Measurements from ENCODE around the gene POC1B. TPM values are rescaled to one million over a fixed set of nuclear protein-coding genes. Genes with fewer than 3 reads are reported as not detected.

POC1B gene
- total and polyA plus RNA-seq, 4 donors = 5.0 to 28.2 (median 7.6) TPM

- peaks cover 0 to 2% (median 0%) of the 10 kb centered on the region in 4 donors for H3K4me1 ChIP-seq (ENCODE audit: control insufficient read depth in 4 of 4, insufficient read depth in 4 of 4, low read length in 3 of 4)
- no peaks in the 10 kb centered on the region for H3K36me3 ChIP-seq (ENCODE audit: control insufficient read depth in 4 of 4, insufficient read depth in 3 of 4, low read depth in 1 of 4, low read length in 3 of 4)
- H3K27ac ChIP-seq (ENCODE audit: low read depth in 1 of 2, low read length in 2 of 2) = no peak overlapping the region
- H3K4me3 ChIP-seq (ENCODE audit: low read depth in 1 of 3, low read length in 3 of 3) = no peak overlapping the region
- no peak for TF ChIP-seq ATF3 (IDR thresholded peaks at IDR 0.05)
- no peaks in the 10 kb centered on the region for H3K9me3 ChIP-seq (ENCODE audit: control insufficient read depth in 4 of 4, low read length in 3 of 4)
- DNase-seq (ENCODE audit: low spot score) = no peak
- 79% methylated on average over 1 of the region's 1 CpG for WGBS
- no peak overlapping the region for H3K9ac ChIP-seq (ENCODE audit: low read depth in 1 of 2, low read length in 2 of 2)
- no peaks in the 10 kb centered on the region for H3K27me3 ChIP-seq (ENCODE audit: control insufficient read depth in 4 of 4, insufficient read depth in 4 of 4, low read length in 3 of 4)
Measured at GRCh38 chr12:89575374-89575773, 49.5 kb upstream of the POC1B start.

- H3K9ac ChIP-seq (ENCODE audit: low read depth in 1 of 2, low read length in 2 of 2) = no peak overlapping the region
- no peak for TF ChIP-seq TAF1 (conservative IDR thresholded peaks at IDR 0.05)
- TF ChIP-seq HNF4A (conservative IDR thresholded peaks at IDR 0.05) = no peak
- TF ChIP-seq NR2F2 (IDR thresholded peaks at IDR 0.05) = peak; percentile 66
- no peak for TF ChIP-seq SP1 (IDR thresholded peaks at IDR 0.05)
- no peak for TF ChIP-seq GABPA (IDR thresholded peaks at IDR 0.05 in 1 of 2, conservative IDR thresholded peaks at IDR 0.05 in 1 of 2)
- TF ChIP-seq HNF4G (IDR thresholded peaks at IDR 0.05) = no peak
- no peak for DNase-seq (ENCODE audit: low spot score)
- no peak overlapping the region for H3K27ac ChIP-seq (ENCODE audit: low read depth in 1 of 2, low read length in 2 of 2)
- H3K27me3 ChIP-seq (ENCODE audit: control insufficient read depth in 4 of 4, insufficient read depth in 4 of 4, low read length in 3 of 4) = no peaks in the 10 kb centered on the region
- no peaks in the 10 kb centered on the region for H3K36me3 ChIP-seq (ENCODE audit: control insufficient read depth in 4 of 4, insufficient read depth in 3 of 4, low read depth in 1 of 4, low read length in 3 of 4)
- no peak overlapping the region for H3K4me3 ChIP-seq (ENCODE audit: low read depth in 1 of 3, low read length in 3 of 3)
- H3K4me1 ChIP-seq (ENCODE audit: control insufficient read depth in 4 of 4, insufficient read depth in 4 of 4, low read length in 3 of 4) = peaks cover 0 to 2% (median 0%) of the 10 kb centered on the region in 4 donors
- H3K9me3 ChIP-seq (ENCODE audit: control insufficient read depth in 4 of 4, low read length in 3 of 4) = no peaks in the 10 kb centered on the region
- 68% methylated on average over 2 of the region's 2 CpGs for WGBS
Measured at GRCh38 chr12:89574736-89575208, 48.9 kb upstream of the POC1B start.

- Histone ChIP-seq H3K27me3 (ENCODE audit: control insufficient read depth in 4 of 4, insufficient read depth in 4 of 4, low read length in 3 of 4) (no peaks in the 10 kb centered on the region), H3K36me3 (ENCODE audit: control insufficient read depth in 4 of 4, insufficient read depth in 3 of 4, low read depth in 1 of 4, low read length in 3 of 4) (no peaks in the 10 kb centered on the region), H3K4me3 (ENCODE audit: low read depth in 1 of 3, low read length in 3 of 3) (no peak overlapping the region), H3K9ac (ENCODE audit: low read depth in 1 of 2, low read length in 2 of 2) (no peak overlapping the region), H3K4me1 (ENCODE audit: control insufficient read depth in 4 of 4, insufficient read depth in 4 of 4, low read length in 3 of 4) (peaks cover 0 to 2% (median 0%) of the 10 kb centered on the region in 4 donors), H3K9me3 (ENCODE audit: control insufficient read depth in 4 of 4, low read length in 3 of 4) (no peaks in the 10 kb centered on the region), H3K27ac (ENCODE audit: low read depth in 1 of 2, low read length in 2 of 2) (no peak overlapping the region)
- no peak for TF ChIP-seq GABPA (IDR thresholded peaks at IDR 0.05 in 1 of 2, conservative IDR thresholded peaks at IDR 0.05 in 1 of 2)
- no peak for TF ChIP-seq ATF3 (IDR thresholded peaks at IDR 0.05)
- no peak for TF ChIP-seq ZBTB33 (IDR thresholded peaks at IDR 0.05)
- TF ChIP-seq RXRA (IDR thresholded peaks at IDR 0.05) = no peak
- no peak for TF ChIP-seq MAX (IDR thresholded peaks at IDR 0.05)
- no peak for TF ChIP-seq EGR1 (IDR thresholded peaks at IDR 0.05; ENCODE audit: low read depth in 2 of 2)
- TF ChIP-seq TAF1 (conservative IDR thresholded peaks at IDR 0.05) = no peak
- no peak for TF ChIP-seq YY1 (IDR thresholded peaks at IDR 0.05)
- TF ChIP-seq HNF4G (IDR thresholded peaks at IDR 0.05) = no peak
- TF ChIP-seq CTCF (IDR thresholded peaks at IDR 0.05; ENCODE audit: low read depth, low read length, missing input control) = no peak
- no peak for TF ChIP-seq FOXA2 (IDR thresholded peaks at IDR 0.05)
- TF ChIP-seq FOXA1 (IDR thresholded peaks at IDR 0.05) = no peak
- TF ChIP-seq HNF4A (conservative IDR thresholded peaks at IDR 0.05) = no peak
- no peak for TF ChIP-seq SP1 (IDR thresholded peaks at IDR 0.05)
- no peak for TF ChIP-seq JUND (IDR thresholded peaks at IDR 0.05)
- no peak for TF ChIP-seq REST (IDR thresholded peaks at IDR 0.05)
- no peak for TF ChIP-seq RAD21 (IDR thresholded peaks at IDR 0.05)
- TF ChIP-seq NR2F2 (IDR thresholded peaks at IDR 0.05) = no peak
- no peak for DNase-seq (ENCODE audit: low spot score)
- 91% methylated on average over 5 of the region's 5 CpGs for WGBS
Measured at GRCh38 chr12:89573051-89573810, 47.4 kb upstream of the POC1B start.
